WTC11 (cell line): ENCODE measurements around the gene ZMIZ1. TPM values are rescaled to one million over a fixed set of nuclear protein-coding genes. Genes with fewer than 3 reads are reported as not detected.

Experiments
- ATAC-seq: fragments of 200-7000 bp; cut with Tn5 transposase; 2 replicates; pipeline ENCODE4 v1.10.0; 2021; ENCODE audit warnings: mild to moderate bottlenecking, moderate library complexity
- CTCF ChIA-PET: fragments of 300-600 bp; sonication (Branson Sonifier 250); formaldehyde crosslinking; loops from one replicate; lab custom pipeline; 2021; ENCODE audit warnings: antibody characterized with exemption; lab: Charles Lee
- POLR2A ChIA-PET: fragments of 350-600 bp; sonication (Branson Sonifier 250); formaldehyde crosslinking; loops from one replicate; lab custom pipeline; 2021; ENCODE audit warnings: antibody characterized with exemption; lab: Charles Lee
- DNase-seq: peaks from one replicate; pipeline ENCODE4 v3.0.0; 2021; ENCODE audit warnings: low spot score
- H3K27ac Mint-ChIP-seq: 2 replicates; pipeline ENCODE4 v1.8.0; 2021; ENCODE audit warnings: mixed read lengths
- H3K27me3 Mint-ChIP-seq: 2 replicates; pipeline ENCODE4 v1.8.0; 2021; ENCODE audit warnings: low read depth, mild to moderate bottlenecking, moderate library complexity, mixed read lengths
- H3K36me3 Mint-ChIP-seq: 2 replicates; pipeline ENCODE4 v1.8.0; 2021; ENCODE audit warnings: mixed read lengths
- H3K4me1 Mint-ChIP-seq: 2 replicates; pipeline ENCODE4 v1.8.0; 2022; ENCODE audit warnings: mixed read lengths
- H3K4me3 Mint-ChIP-seq: 2 replicates; pipeline ENCODE4 v1.8.0; 2021; ENCODE audit warnings: mild to moderate bottlenecking, moderate library complexity, mixed read lengths
- H3K9me3 Mint-ChIP-seq: 2 replicates; pipeline ENCODE4 v1.8.0; 2021; ENCODE audit warnings: mixed read lengths
- CREB1 ChIP-seq: sonication (generic); formaldehyde crosslinking; IDR thresholded peaks from 2 replicates; pipeline ENCODE4 v1.8.0; 2023; ENCODE audit warnings: mild to moderate bottlenecking, missing genetic modification reagents
- GABPB1 ChIP-seq: sonication (generic); formaldehyde crosslinking; IDR thresholded peaks from 2 replicates; pipeline ENCODE4 v1.8.1; 2023; ENCODE audit warnings: mild to moderate bottlenecking, missing genetic modification reagents
- HMGXB4 ChIP-seq: sonication (generic); formaldehyde crosslinking; IDR thresholded peaks from 2 replicates; pipeline ENCODE4 v1.8.1; 2023; ENCODE audit warnings: mild to moderate bottlenecking, moderate library complexity, missing genetic modification reagents
- KAT7 ChIP-seq: sonication (generic); formaldehyde crosslinking; IDR thresholded peaks from 2 replicates; pipeline ENCODE4 v1.8.1; 2023; ENCODE audit warnings: missing genetic modification reagents, mild to moderate bottlenecking, borderline replicate concordance
- NFATC4 ChIP-seq: fragments of 250-450 bp; sonication (Bioruptor Pico); IDR thresholded peaks from 2 replicates; pipeline ENCODE4 v1.9.0; 2021; ENCODE audit warnings: mild to moderate bottlenecking
- NFE2L1 ChIP-seq: sonication (generic); formaldehyde crosslinking; IDR thresholded peaks from 2 replicates; pipeline ENCODE4 v1.8.1; 2023; ENCODE audit warnings: missing genetic modification reagents
- OVOL2 ChIP-seq: fragments of 250-450 bp; sonication (Bioruptor Pico); IDR thresholded peaks from 2 replicates; pipeline ENCODE4 v1.9.0; 2021; ENCODE audit warnings: mild to moderate bottlenecking, borderline replicate concordance
- ZBTB21 ChIP-seq: sonication (generic); formaldehyde crosslinking; IDR thresholded peaks from 2 replicates; pipeline ENCODE4 v1.8.1; 2023; ENCODE audit warnings: mild to moderate bottlenecking, missing genetic modification reagents, borderline replicate concordance
- ZNF121 ChIP-seq: sonication (generic); formaldehyde crosslinking; IDR thresholded peaks from 2 replicates; pipeline ENCODE4 v1.8.0; 2023; ENCODE audit warnings: missing genetic modification reagents
- ZNF232 ChIP-seq: sonication (generic); formaldehyde crosslinking; IDR thresholded peaks from 2 replicates; pipeline ENCODE4 v1.8.0; 2022; ENCODE audit warnings: mild to moderate bottlenecking, missing genetic modification reagents
- ZNF671 ChIP-seq: fragments of 250-450 bp; sonication (Bioruptor Pico); IDR thresholded peaks from 2 replicates; pipeline ENCODE4 v1.8.0; 2021; ENCODE audit warnings: mild to moderate bottlenecking
- total RNA-seq: library from RNA; stranded (reverse); gene quantifications from 3 replicates; pipeline ENCODE4 v1.2.3, GENCODE V29; 2021
- TF ChIP-seq, protein P1 (sequence below): fragments of 250-450 bp; sonication (Bioruptor Pico); IDR thresholded peaks from 2 replicates; pipeline ENCODE4 v1.9.0; 2021; ENCODE audit warnings: mild to moderate bottlenecking
- TF ChIP-seq, protein P2 (sequence below): sonication (generic); formaldehyde crosslinking; IDR thresholded peaks from 2 replicates; pipeline ENCODE4 v1.8.0; 2022; ENCODE audit warnings: mild to moderate bottlenecking, missing genetic modification reagents
- TF ChIP-seq, protein P3 (sequence below): fragments of 250-450 bp; sonication (Bioruptor Pico); IDR thresholded peaks from 2 replicates; pipeline ENCODE4 v2.1.2; 2022; ENCODE audit warnings: mild to moderate bottlenecking, moderate library complexity
- TF ChIP-seq, protein P4 (sequence below): sonication (generic); formaldehyde crosslinking; conservative IDR thresholded peaks from 2 replicates; pipeline ENCODE4 v1.8.1; 2023; ENCODE audit warnings: mild to moderate bottlenecking, low read depth, missing genetic modification reagents, moderate library complexity
- TF ChIP-seq, protein P5 (sequence below): sonication (generic); formaldehyde crosslinking; IDR thresholded peaks from 2 replicates; pipeline ENCODE4 v1.8.0; 2022; ENCODE audit warnings: mild to moderate bottlenecking, missing genetic modification reagents

The ZMIZ1 gene
- total RNA-seq, 1 experiment from 2014 or later: 44.4 TPM

GRCh38 chr10:79303631-79304478, 235.1 kb downstream of the ZMIZ1 start (continued):
- TF ChIP-seq ZNF671 (no peak), ZBTB21 (CRISPR knock-in tag) (no peak)

GRCh38 chr10:79304479-79305087, 235.8 kb downstream of the ZMIZ1 start:
- no peak for TF ChIP-seq GABPB1 (CRISPR knock-in tag)
- TF ChIP-seq, protein P1, sequence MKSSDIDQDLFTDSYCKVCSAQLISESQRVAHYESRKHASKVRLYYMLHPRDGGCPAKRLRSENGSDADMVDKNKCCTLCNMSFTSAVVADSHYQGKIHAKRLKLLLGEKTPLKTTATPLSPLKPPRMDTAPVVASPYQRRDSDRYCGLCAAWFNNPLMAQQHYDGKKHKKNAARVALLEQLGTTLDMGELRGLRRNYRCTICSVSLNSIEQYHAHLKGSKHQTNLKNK (CRISPR knock-in tag): no peak
- no peak for TF ChIP-seq OVOL2
- TF ChIP-seq, protein P2, sequence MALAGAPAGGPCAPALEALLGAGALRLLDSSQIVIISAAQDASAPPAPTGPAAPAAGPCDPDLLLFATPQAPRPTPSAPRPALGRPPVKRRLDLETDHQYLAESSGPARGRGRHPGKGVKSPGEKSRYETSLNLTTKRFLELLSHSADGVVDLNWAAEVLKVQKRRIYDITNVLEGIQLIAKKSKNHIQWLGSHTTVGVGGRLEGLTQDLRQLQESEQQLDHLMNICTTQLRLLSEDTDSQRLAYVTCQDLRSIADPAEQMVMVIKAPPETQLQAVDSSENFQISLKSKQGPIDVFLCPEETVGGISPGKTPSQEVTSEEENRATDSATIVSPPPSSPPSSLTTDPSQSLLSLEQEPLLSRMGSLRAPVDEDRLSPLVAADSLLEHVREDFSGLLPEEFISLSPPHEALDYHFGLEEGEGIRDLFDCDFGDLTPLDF (CRISPR knock-in tag): no peak
- TF ChIP-seq ZNF121 (CRISPR knock-in tag): no peak
- TF ChIP-seq KAT7 (CRISPR knock-in tag): no peak
- no peak for TF ChIP-seq CREB1 (CRISPR knock-in tag)
- TF ChIP-seq, protein P3, sequence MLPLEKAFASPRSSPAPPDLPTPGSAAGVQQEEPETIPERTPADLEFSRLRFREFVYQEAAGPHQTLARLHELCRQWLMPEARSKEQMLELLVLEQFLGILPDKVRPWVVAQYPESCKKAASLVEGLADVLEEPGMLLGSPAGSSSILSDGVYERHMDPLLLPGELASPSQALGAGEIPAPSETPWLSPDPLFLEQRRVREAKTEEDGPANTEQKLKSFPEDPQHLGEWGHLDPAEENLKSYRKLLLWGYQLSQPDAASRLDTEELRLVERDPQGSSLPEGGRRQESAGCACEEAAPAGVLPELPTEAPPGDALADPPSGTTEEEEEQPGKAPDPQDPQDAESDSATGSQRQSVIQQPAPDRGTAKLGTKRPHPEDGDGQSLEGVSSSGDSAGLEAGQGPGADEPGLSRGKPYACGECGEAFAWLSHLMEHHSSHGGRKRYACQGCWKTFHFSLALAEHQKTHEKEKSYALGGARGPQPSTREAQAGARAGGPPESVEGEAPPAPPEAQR (CRISPR knock-in tag): no peak
- TF ChIP-seq, protein P4, sequence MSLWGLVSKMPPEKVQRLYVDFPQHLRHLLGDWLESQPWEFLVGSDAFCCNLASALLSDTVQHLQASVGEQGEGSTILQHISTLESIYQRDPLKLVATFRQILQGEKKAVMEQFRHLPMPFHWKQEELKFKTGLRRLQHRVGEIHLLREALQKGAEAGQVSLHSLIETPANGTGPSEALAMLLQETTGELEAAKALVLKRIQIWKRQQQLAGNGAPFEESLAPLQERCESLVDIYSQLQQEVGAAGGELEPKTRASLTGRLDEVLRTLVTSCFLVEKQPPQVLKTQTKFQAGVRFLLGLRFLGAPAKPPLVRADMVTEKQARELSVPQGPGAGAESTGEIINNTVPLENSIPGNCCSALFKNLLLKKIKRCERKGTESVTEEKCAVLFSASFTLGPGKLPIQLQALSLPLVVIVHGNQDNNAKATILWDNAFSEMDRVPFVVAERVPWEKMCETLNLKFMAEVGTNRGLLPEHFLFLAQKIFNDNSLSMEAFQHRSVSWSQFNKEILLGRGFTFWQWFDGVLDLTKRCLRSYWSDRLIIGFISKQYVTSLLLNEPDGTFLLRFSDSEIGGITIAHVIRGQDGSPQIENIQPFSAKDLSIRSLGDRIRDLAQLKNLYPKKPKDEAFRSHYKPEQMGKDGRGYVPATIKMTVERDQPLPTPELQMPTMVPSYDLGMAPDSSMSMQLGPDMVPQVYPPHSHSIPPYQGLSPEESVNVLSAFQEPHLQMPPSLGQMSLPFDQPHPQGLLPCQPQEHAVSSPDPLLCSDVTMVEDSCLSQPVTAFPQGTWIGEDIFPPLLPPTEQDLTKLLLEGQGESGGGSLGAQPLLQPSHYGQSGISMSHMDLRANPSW (CRISPR knock-in tag): no peak
- TF ChIP-seq, protein P5, sequence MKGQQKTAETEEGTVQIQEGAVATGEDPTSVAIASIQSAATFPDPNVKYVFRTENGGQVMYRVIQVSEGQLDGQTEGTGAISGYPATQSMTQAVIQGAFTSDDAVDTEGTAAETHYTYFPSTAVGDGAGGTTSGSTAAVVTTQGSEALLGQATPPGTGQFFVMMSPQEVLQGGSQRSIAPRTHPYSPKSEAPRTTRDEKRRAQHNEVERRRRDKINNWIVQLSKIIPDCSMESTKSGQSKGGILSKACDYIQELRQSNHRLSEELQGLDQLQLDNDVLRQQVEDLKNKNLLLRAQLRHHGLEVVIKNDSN: no peak
- TF ChIP-seq HMGXB4 (CRISPR knock-in tag): no peak
- TF ChIP-seq ZNF232: no peak
- TF ChIP-seq NFATC4: no peak
- TF ChIP-seq NFE2L1: no peak
- TF ChIP-seq, all 79 proteins: peak for 0
- POLR2A ChIA-PET: no interaction called here
- ATAC-seq: no peak
- CTCF ChIA-PET: no interaction called here
- Mint-ChIP-seq H3K27me3 (no peaks in the 10 kb centered on the region), H3K27ac (no peak overlapping the region), H3K4me1 (no peaks in the 10 kb centered on the region), H3K9me3 (no peaks in the 10 kb centered on the region), H3K4me3 (no peak overlapping the region), H3K36me3 (peaks cover 36% of the 10 kb centered on the region)
- no peak for DNase-seq
